GM12878 (cell line): ENCODE results near the gene ARPC5L. TPM values are rescaled to one million over a fixed set of nuclear protein-coding genes. Genes with fewer than 3 reads are reported as not detected.

ENCODE experiments used
- ATAC-seq: fragments of 200-7000 bp; cut with Tn5 transposase; 3 replicates; pipeline ENCODE4 v1.9.1; 2020; ENCODE audit warnings: mild to moderate bottlenecking, moderate library complexity
- BruUV-seq: library from RNA; stranded (reverse); fragments of 400-500 nt; replicated peaks from 2 replicates; lab custom pipeline; 2021; lab: Mats Ljungman, UMichigan
- CTCF ChIA-PET: fragments of 300-600 bp; sonication (Branson Sonifier 250); formaldehyde crosslinking; extraction: SDS; loops from one replicate; lab custom pipeline; 2021; ENCODE audit warnings: inconsistent platforms; lab: Yijun Ruan, JAX
- POLR2A ChIA-PET: fragments of 350-600 bp; formaldehyde crosslinking; extraction: SDS; loops from one replicate; lab custom pipeline; 2021; ENCODE audit warnings: inconsistent platforms; lab: Charles Lee
- RAD21 ChIA-PET: fragments of 300-600 bp; sonication (Branson Sonifier 250); formaldehyde crosslinking; loops from one replicate; lab custom pipeline; 2023; ENCODE audit warnings: antibody characterized with exemption; ENCODE audit not compliant: unreplicated experiment; lab: Charles Lee
- SMC1A ChIA-PET: fragments of 300-600 bp; sonication (Branson Sonifier 250); formaldehyde crosslinking; loops from one replicate; lab custom pipeline; 2023; ENCODE audit not compliant: unreplicated experiment, uncharacterized antibody; lab: Charles Lee
- DNase-seq: peaks from one replicate; pipeline ENCODE4 v3.0.0-alpha.2; 2011; ENCODE audit warnings: low read depth, low spot score
- FAIRE-seq: peaks from 3 replicates; lab custom pipeline; 2011; peaks lifted over from hg19 to GRCh38; lab: Jason Lieb, UNC
- H2AFZ ChIP-seq: 2 replicates; pipeline ENCODE4 v1.6.0; 2011; ENCODE audit warnings: low read depth, low read length, control low read depth; ENCODE audit not compliant: control insufficient read depth
- H3K27ac ChIP-seq: 2 replicates; pipeline ENCODE4 v1.5.1; 2011; ENCODE audit warnings: control low read depth; ENCODE audit not compliant: control insufficient read depth, insufficient read depth
- H3K27me3 ChIP-seq, 2 experiments: replicated peaks in 1 of 2; 2 replicates each; pipeline versions ENCODE4 v1.6.0 to v1.6.1; 2011; ENCODE audit warnings: low read length in 1 of 2; ENCODE audit not compliant: control insufficient read depth in 2 of 2, insufficient read depth in 2 of 2
- H3K36me3 ChIP-seq, 2 experiments: 2 replicates each; pipeline ENCODE4 v1.5.1; 2011; ENCODE audit warnings: low read length in 1 of 2; ENCODE audit not compliant: control insufficient read depth in 2 of 2, insufficient read depth in 2 of 2
- H3K4me1 ChIP-seq: 2 replicates; pipeline ENCODE4 v1.6.1; 2011; ENCODE audit warnings: mild to moderate bottlenecking, low read length, moderate library complexity, mixed read lengths; ENCODE audit not compliant: control insufficient read depth, insufficient read depth
- H3K4me2 ChIP-seq: 2 replicates; pipeline ENCODE4 v1.6.0; 2011; ENCODE audit warnings: control low read depth; ENCODE audit not compliant: control insufficient read depth, insufficient read depth
- H3K4me3 ChIP-seq: fragments of 200-600 bp; sonication (generic); 2 replicates; pipeline ENCODE4 v1.5.1; 2016
- H3K79me2 ChIP-seq: 2 replicates; pipeline ENCODE4 v1.6.0; 2011; ENCODE audit warnings: low read length; ENCODE audit not compliant: control insufficient read depth, insufficient read depth
- H3K9ac ChIP-seq: 2 replicates; pipeline ENCODE4 v1.8.0; 2011; ENCODE audit warnings: low read length, control low read depth, mixed read lengths; ENCODE audit not compliant: control insufficient read depth, insufficient read depth
- H3K9me3 ChIP-seq: replicated peaks from 3 replicates; pipeline ENCODE4 v1.5.1; 2011; ENCODE audit warnings: mild to moderate bottlenecking, low read length; ENCODE audit not compliant: control insufficient read depth, insufficient read depth
- H4K20me1 ChIP-seq: 2 replicates; pipeline ENCODE4 v1.6.0; 2011; ENCODE audit not compliant: control insufficient read depth, insufficient read depth
- CHD1 ChIP-seq: IDR thresholded peaks from 2 replicates; pipeline ENCODE4 v1.6.1; 2012; ENCODE audit warnings: low read depth, low read length, improper control_type of control experiment
- CHD2 ChIP-seq: IDR thresholded peaks from 2 replicates; pipeline ENCODE4 v1.6.1; 2011; ENCODE audit warnings: low read depth, low read length, improper control_type of control experiment, borderline replicate concordance
- CHD4 ChIP-seq: fragments of 200-600 bp; sonication (generic); IDR thresholded peaks from 2 replicates; pipeline ENCODE4 v1.6.1; 2016; ENCODE audit warnings: mild to moderate bottlenecking
- DPF2 ChIP-seq: fragments of 450-650 bp; IDR thresholded peaks from 2 replicates; pipeline ENCODE4 v1.6.1; 2017; ENCODE audit warnings: mild to moderate bottlenecking
- SPI1 ChIP-seq: IDR thresholded peaks from 2 replicates; pipeline ENCODE4 v1.6.1; 2011; ENCODE audit warnings: low read depth, mild to moderate bottlenecking, low read length, moderate library complexity, borderline replicate concordance; ENCODE audit not compliant: insufficient read depth
- TCF7 ChIP-seq: IDR thresholded peaks from 2 replicates; pipeline ENCODE4 v1.6.1; 2014; ENCODE audit warnings: antibody characterized with exemption, borderline replicate concordance
- WGBS: methylation state at CpG from one replicate; pipeline ENCODE4 v1.1.6; 2016; ENCODE audit warnings: low lambda C conversion rate; ENCODE audit not compliant: insufficient replicate concordance, insufficient coverage; ENCODE audit errors: missing lambda C conversion rate; 5-methylcytosine and 5-hydroxymethylcytosine counted together
- in situ Hi-C: fragments of 300-500 bp; cut with MboI; formaldehyde crosslinking; loops from 9 replicates; pipeline ENCODE4 v1.14.3; 2018; ENCODE audit warnings: mixed read lengths
- intact Hi-C: fragments of 100-400 bp; cut with micrococcal nuclease; formaldehyde crosslinking; loops from one replicate; pipeline ENCODE4 v1.14.2; 2022; ENCODE audit not compliant: unreplicated experiment
- polyA plus RNA-seq, 11 experiments: library from polyadenylated mRNA; depleted of rRNA in 4 of 11; unstranded in 6 of 11; stranded (reverse) in 5 of 11; fragments of >200 nt; fragmentation: Nextera tagmentation in 4 of 11; fragmentation: Illumina TruSeq in 1 of 11; extraction: Ambion mirVana in 4 of 11; extraction: Trizol in 1 of 11; gene quantifications; 1 replicate in 1 of 11; 2 replicates in 10 of 11; pipeline versions ENCODE4 v1.2.1 to v1.2.3, GENCODE V29; 2011 to 2016; ENCODE audit warnings: inconsistent platforms in 2 of 11, missing spikeins in 2 of 11, low read depth in 1 of 11
- total RNA-seq, 4 experiments: library from RNA; depleted of rRNA in 3 of 4; stranded (reverse); fragments of >200 nt in 3 of 4; fragmentation: Illumina TruSeq in 1 of 4; extraction: Trizol in 1 of 4; gene quantifications; 2 replicates each; pipeline versions ENCODE4 v1.2.1 to v1.2.3, GENCODE V29; 2013 to 2021
- TF ChIP-seq, protein P1 (sequence below): fragments of 450-650 bp; IDR thresholded peaks from 2 replicates; pipeline ENCODE4 v1.6.1; 2018; ENCODE audit warnings: borderline replicate concordance, mild to moderate bottlenecking; ENCODE audit not compliant: partially characterized antibody

The ARPC5L gene
- total and polyA plus RNA-seq, 10 of the 15 experiments (the other 5 are each of a cell fraction or from before 2014, with no cell fraction given), result 42.3 to 207 (median 104) TPM

DNA sequence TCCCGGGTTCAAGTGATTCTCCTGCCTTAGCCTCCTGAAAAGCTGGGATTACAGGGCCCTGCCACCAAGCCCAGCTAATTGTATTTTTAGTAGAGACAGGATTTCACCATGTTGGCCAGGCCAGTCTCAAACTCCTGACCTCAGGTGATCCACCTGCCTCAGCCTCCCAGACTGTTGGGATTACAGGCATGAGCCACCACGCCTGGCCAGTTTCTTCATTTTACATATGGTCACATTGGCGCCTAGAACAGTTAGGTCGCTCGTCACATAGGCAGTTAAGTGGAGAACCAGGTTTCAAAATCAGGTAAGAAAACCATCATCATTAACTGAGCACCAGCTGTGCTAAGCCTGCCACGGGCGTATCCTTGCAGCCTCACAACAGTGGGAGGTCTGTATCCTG, 48.9 kb upstream of the ARPC5L start (continued):
- TF ChIP-seq DPF2 (no peak), CHD1 (no peak)
- TF ChIP-seq, all 136 proteins: peak for 0

DNA sequence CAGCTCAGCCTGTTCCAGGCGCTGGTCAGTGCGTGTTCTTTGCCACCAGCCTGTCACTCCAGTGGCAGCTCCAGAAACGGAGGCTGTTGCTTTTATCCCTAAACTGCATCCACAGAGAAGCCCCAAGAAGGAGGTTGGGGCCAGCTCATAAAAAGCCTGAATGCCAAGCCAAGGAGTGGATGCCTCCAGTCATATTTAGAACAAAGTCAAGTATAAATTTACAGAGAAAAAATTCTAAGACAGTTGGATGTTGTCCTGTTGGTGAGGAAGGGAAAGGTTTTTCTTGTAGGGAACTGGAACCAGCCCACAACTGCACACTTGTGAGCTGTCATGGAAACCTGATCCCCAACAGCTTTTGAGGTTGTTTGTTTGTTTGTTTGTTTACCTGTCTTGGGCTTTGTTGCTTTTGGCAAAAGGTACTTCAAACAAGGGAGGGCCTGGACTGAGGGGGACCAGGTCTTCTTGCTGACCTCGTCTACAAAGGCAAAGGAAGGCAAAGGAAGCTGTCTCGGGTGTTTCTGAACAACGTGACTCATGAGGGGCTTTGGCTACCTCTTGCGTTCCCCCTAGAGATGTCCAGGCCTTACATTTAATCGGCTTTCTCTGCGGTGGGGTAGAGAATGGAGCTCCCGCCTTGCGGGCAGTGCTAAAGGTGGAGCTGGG, 48.3 kb upstream of the ARPC5L start:
- ChIA-PET SMC1A (interaction anchor here (0.7 to 2.0 kb wide), 5 partner anchors 9 to 80 kb away, joined by 3 to 6 read pairs (median 4); no protein-coding TSS in a partner anchor), POLR2A (no interaction called here)
- H3K9me3 ChIP-seq, result no peaks in the 10 kb centered on the region
- H3K4me2 ChIP-seq, result no peak overlapping the region
- H3K27ac ChIP-seq, result no peak overlapping the region
- WGBS, result 68% methylated on average over 11 of the region's 11 CpGs
- in situ Hi-C loops (no loop called here), intact Hi-C loops (no loop called here)
- ATAC-seq, result no peak
- no peaks in the 10 kb centered on the region for H4K20me1 ChIP-seq
- DNase-seq, result no peak
- no peaks in the 10 kb centered on the region for H3K27me3 ChIP-seq
- H3K79me2 ChIP-seq, result no peaks in the 10 kb centered on the region
- BruUV-seq, result no TSS peak
- no peaks in the 10 kb centered on the region for H3K36me3 ChIP-seq
- H3K9ac ChIP-seq, result no peak overlapping the region
- H3K4me1 ChIP-seq, result peaks cover 4% of the 10 kb centered on the region
- no peak overlapping the region for H2AFZ ChIP-seq
- TF ChIP-seq, protein P1, sequence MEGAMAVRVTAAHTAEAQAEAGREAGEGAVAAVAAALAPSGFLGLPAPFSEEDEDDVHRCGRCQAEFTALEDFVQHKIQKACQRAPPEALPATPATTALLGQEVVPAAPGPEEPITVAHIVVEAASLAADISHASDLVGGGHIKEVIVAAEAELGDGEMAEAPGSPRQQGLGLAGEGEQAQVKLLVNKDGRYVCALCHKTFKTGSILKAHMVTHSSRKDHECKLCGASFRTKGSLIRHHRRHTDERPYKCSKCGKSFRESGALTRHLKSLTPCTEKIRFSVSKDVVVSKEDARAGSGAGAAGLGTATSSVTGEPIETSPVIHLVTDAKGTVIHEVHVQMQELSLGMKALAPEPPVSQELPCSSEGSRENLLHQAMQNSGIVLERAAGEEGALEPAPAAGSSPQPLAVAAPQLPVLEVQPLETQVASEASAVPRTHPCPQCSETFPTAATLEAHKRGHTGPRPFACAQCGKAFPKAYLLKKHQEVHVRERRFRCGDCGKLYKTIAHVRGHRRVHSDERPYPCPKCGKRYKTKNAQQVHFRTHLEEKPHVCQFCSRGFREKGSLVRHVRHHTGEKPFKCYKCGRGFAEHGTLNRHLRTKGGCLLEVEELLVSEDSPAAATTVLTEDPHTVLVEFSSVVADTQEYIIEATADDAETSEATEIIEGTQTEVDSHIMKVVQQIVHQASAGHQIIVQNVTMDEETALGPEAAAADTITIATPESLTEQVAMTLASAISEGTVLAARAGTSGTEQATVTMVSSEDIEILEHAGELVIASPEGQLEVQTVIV, result no peak
- TF ChIP-seq CHD4, result no peak
- 0 out of 2 replicates have a peak, but pooled peaks have one; percentile 5 for TF ChIP-seq SPI1
- TF ChIP-seq TCF7, result no peak
- TF ChIP-seq CHD2, result no peak
- TF ChIP-seq, all 136 proteins: peak for 1
- H3K4me3 ChIP-seq, result no peak overlapping the region
- no peak for FAIRE-seq
- ChIA-PET CTCF (interaction anchor here (0.9 to 1.4 kb wide), 8 partner anchors 10 to 40 kb away, joined by 3 to 6 read pairs (median 3); partner anchors contain the start of gene WDR38), RAD21 (interaction anchor here (1.1 kb wide), 1 partner anchor 12 kb away, joined by 3 read pairs; no protein-coding TSS in a partner anchor)
